Gastroesophageal sphincter (tissue), 3 donors: ENCODE data around the gene MYH10.

Experiments used
- CTCF ChIP-seq, 4 experiments: fragments of 200-600 bp in 2 of 4; fragments of 450-650 bp in 2 of 4; sonication (generic) in 1 of 4; IDR thresholded peaks; one replicate each; pipeline ENCODE4 v1.5.1; 2017 to 2019; ENCODE audit warnings: antibody characterized with exemption in 4 of 4, mild to moderate bottlenecking in 2 of 4, moderate library complexity in 2 of 4
- EP300 ChIP-seq: sonication (generic); formaldehyde crosslinking; IDR thresholded peaks from one replicate; pipeline ENCODE4 v1.6.1; 2017; ENCODE audit warnings: antibody characterized with exemption, mild to moderate bottlenecking
- POLR2A ChIP-seq, 2 donors: fragments of 450-650 bp; IDR thresholded peaks; one replicate each; pipeline ENCODE4 v1.6.1; 2017; ENCODE audit warnings: antibody characterized with exemption in 2 of 2, mild to moderate bottlenecking in 2 of 2, moderate library complexity in 1 of 2
- POLR2AphosphoS5 ChIP-seq: sonication (generic); formaldehyde crosslinking; IDR thresholded peaks from one replicate; pipeline ENCODE4 v1.6.1; 2017; ENCODE audit warnings: antibody characterized with exemption

GRCh38 chr17:8470447-8471047 is 160.0 kb downstream of the MYH10 start:
- TF ChIP-seq CTCF (IDR thresholded peaks at IDR 0.05) = no peak
- peak; percentile 12 for TF ChIP-seq POLR2AphosphoS5
- no peak for TF ChIP-seq POLR2A (IDR thresholded peaks at IDR 0.05)
- no peak for TF ChIP-seq EP300
